IMR-90 (cell line): Measurements from ENCODE around the gene CACNA1I.

Source experiments
- CHD1 ChIP-seq: IDR thresholded peaks from 2 replicates; pipeline ENCODE4 v1.6.1; 2012; ENCODE audit warnings: low read depth, low read length, improper control_type of control experiment
- FOS ChIP-seq: fragments of 150-350 bp; IDR thresholded peaks from 2 replicates; pipeline ENCODE4 v1.6.1; 2016; ENCODE audit warnings: low read depth, low read length
- POLR2A ChIP-seq: IDR thresholded peaks from 2 replicates; pipeline ENCODE4 v1.6.1; 2012; ENCODE audit warnings: mild to moderate bottlenecking, low read depth, low read length
- TF ChIP-seq, protein P1 (sequence below): conservative IDR thresholded peaks from 2 replicates; pipeline ENCODE4 v1.5.1; 2012; ENCODE audit warnings: mild to moderate bottlenecking, low read depth, low read length, improper control_type of control experiment
- TF ChIP-seq, protein P2 (sequence below): fragments of 150-350 bp; IDR thresholded peaks from 2 replicates; pipeline ENCODE4 v1.6.1; 2017; ENCODE audit warnings: mild to moderate bottlenecking, antibody characterized with exemption, low read length, low read depth

DNA sequence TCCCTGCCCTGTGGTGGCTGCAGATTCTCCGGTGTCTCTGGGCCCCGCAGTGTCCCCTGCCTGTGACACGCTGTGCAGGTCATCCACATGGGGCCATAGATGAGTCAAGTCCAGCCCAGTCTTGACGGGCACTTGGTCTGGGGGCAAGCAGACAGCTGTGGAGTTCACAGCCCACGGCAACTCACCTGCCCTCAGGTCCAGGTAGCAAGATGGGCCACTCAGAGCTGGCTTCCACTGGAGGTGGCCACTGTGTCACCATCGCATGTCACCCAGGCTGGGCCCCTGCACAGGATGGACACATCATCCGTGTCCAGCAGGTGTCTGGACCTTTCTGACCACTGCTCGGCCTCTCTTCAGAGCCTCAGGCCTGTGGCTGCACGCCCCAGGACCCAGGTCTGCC is 109.9 kb downstream of the CACNA1I start:
- TF ChIP-seq, protein P1, sequence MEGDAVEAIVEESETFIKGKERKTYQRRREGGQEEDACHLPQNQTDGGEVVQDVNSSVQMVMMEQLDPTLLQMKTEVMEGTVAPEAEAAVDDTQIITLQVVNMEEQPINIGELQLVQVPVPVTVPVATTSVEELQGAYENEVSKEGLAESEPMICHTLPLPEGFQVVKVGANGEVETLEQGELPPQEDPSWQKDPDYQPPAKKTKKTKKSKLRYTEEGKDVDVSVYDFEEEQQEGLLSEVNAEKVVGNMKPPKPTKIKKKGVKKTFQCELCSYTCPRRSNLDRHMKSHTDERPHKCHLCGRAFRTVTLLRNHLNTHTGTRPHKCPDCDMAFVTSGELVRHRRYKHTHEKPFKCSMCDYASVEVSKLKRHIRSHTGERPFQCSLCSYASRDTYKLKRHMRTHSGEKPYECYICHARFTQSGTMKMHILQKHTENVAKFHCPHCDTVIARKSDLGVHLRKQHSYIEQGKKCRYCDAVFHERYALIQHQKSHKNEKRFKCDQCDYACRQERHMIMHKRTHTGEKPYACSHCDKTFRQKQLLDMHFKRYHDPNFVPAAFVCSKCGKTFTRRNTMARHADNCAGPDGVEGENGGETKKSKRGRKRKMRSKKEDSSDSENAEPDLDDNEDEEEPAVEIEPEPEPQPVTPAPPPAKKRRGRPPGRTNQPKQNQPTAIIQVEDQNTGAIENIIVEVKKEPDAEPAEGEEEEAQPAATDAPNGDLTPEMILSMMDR: no peak
- no peak for TF ChIP-seq POLR2A
- no peak for TF ChIP-seq FOS
- TF ChIP-seq, protein P2, sequence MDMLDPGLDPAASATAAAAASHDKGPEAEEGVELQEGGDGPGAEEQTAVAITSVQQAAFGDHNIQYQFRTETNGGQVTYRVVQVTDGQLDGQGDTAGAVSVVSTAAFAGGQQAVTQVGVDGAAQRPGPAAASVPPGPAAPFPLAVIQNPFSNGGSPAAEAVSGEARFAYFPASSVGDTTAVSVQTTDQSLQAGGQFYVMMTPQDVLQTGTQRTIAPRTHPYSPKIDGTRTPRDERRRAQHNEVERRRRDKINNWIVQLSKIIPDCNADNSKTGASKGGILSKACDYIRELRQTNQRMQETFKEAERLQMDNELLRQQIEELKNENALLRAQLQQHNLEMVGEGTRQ: no peak
- no peak for TF ChIP-seq CHD1
